Measurements from ENCODE around the gene ZC3H4. TPM values are rescaled to one million over a fixed set of nuclear protein-coding genes. Genes with fewer than 3 reads are reported as not detected.
"Not testable (repeated sequence)": the region's sequence is repeated elsewhere in the genome, so short reads cannot be mapped to it uniquely, and the experiment has no call there.

ZC3H4 gene
- total RNA-seq, 2 donors from 2014 or later: 21.9 to 26.0 TPM

DNA sequence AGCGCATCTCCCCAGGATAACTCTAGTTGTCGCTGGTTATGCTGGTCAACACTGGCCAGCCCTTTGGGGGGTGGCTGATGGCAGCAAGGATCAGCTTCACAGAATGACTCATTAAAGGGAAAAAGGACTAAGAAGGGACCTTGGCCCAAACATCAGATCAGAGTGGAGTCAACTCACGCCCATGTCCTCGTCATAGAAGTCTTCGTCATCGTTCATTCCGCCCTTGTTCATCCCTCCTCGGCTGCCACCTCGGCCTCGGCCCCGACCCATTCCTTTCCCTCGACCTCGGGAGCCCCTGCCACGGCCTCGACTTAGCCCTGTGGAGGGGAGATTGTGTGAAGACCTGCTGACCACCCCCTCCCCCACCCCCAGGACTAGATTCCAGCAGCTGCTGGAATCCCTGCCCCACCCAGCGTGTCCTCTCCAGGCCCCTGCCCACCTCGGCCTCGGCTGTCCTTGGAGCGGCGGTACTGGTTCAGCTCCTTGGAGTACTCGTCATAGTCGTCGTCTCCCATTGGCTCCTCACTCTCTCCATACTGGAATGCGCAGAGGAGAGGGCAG lies 28.6 kb downstream of the ZC3H4 start:
- Histone ChIP-seq H3K4me1 (ENCODE audit: control insufficient read depth in 1 of 2, low read depth in 2 of 2) (no peaks in the 10 kb centered on the region), H3K9me3 (no peaks in the 10 kb centered on the region), H3K36me3 (peaks cover 57% of the 10 kb centered on the region), H3K4me3 (no peak overlapping the region), H3K27ac (no peak overlapping the region), H3K27me3 (replicated peaks; ENCODE audit: insufficient read depth) (no peaks in the 10 kb centered on the region)
- DNase-seq (ENCODE audit: low spot score) (no peak), ATAC-seq (ENCODE audit: insufficient number of reproducible peaks, low FRiP score, low read depth) (no peak)
- TF ChIP-seq CTCF (IDR thresholded peaks at IDR 0.05): no peak

DNA sequence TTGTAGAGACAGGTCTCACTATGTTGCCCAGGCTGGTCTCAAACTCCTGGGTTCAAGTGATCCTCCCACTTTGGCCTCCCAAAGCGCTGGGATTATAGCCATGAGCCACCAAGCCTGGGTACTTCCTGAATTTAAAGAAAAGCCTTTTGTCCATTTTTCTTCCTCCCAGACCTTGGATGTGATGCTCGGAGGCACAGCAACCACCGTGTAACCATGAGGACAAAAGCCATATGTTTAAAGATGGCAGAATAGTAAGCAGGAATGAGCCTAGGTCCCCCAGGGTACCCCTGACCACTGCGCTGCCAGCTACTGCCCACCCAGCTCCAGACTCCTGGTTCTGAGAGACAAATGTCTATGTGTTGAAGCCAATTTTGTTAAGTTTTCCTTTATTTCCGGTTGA lies 31.1 kb downstream of the ZC3H4 start:
- ATAC-seq (ENCODE audit: insufficient number of reproducible peaks, low FRiP score, low read depth): no peak
- Histone ChIP-seq H3K4me3 (no peak overlapping the region), H3K36me3 (peaks cover 55% of the 10 kb centered on the region), H3K27ac (no peak overlapping the region), H3K9me3 (no peaks in the 10 kb centered on the region), H3K27me3 (replicated peaks; ENCODE audit: insufficient read depth) (no peaks in the 10 kb centered on the region), H3K4me1 (ENCODE audit: control insufficient read depth in 1 of 2, low read depth in 2 of 2) (peaks cover 3 to 5% of the 10 kb centered on the region in 2 donors)
- no peak for DNase-seq (ENCODE audit: low spot score)
- TF ChIP-seq CTCF (IDR thresholded peaks at IDR 0.05): no peak

DNA sequence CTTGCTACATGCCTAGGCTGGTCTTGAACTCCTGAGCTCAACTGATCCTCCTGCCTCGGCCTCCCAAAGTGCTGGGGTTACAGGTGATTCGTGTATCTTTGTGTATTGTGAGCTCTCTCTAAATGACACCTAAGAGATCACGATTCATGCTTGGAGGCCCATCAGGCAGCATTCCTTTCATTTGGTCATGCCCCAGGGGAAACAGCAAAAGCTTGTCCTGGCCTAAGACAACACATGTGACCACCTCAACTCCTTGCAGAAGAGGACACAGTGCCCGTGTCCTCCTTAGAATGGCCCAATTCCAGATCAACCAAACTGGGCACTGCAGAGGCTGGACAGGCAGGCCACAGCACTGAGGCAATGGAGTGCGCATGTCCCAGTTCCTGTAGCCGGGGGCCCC lies 32.5 kb downstream of the ZC3H4 start:
- H3K4me1 ChIP-seq (ENCODE audit: control insufficient read depth in 1 of 2, low read depth in 2 of 2): peaks cover 3 to 5% of the 10 kb centered on the region in 2 donors
- no peak for TF ChIP-seq CTCF (IDR thresholded peaks at IDR 0.05)
- no peaks in the 10 kb centered on the region for H3K9me3 ChIP-seq
- no peaks in the 10 kb centered on the region for H3K27me3 ChIP-seq (replicated peaks; ENCODE audit: insufficient read depth)
- peak overlapping the region; percentile 74 to 80 for H3K27ac ChIP-seq
- no peak for ATAC-seq (ENCODE audit: insufficient number of reproducible peaks, low FRiP score, low read depth)
- peaks cover 50% of the 10 kb centered on the region for H3K36me3 ChIP-seq
- H3K4me3 ChIP-seq: no peak overlapping the region
- no peak for DNase-seq (ENCODE audit: low spot score)

- H3K27me3 ChIP-seq (replicated peaks; ENCODE audit: insufficient read depth): not testable (repeated sequence)
- H3K36me3 ChIP-seq: peaks cover 26% of the 10 kb centered on the region
Measured at GRCh38 chr19:47078351-47078750, 35.2 kb downstream of the ZC3H4 start.

GRCh38 chr19:47075941-47076340 lies 37.6 kb downstream of the ZC3H4 start:
- Histone ChIP-seq H3K27ac (no peak overlapping the region), H3K4me3 (no peak overlapping the region), H3K27me3 (replicated peaks; ENCODE audit: insufficient read depth) (no peaks in the 10 kb centered on the region), H3K4me1 (ENCODE audit: control insufficient read depth in 1 of 2, low read depth in 2 of 2) (peaks cover 3 to 5% of the 10 kb centered on the region in 2 donors), H3K36me3 (peaks cover 32% of the 10 kb centered on the region), H3K9me3 (no peaks in the 10 kb centered on the region)
- DNase-seq (ENCODE audit: low spot score) (no peak), ATAC-seq (ENCODE audit: insufficient number of reproducible peaks, low FRiP score, low read depth) (no peak)
- no peak for TF ChIP-seq CTCF (IDR thresholded peaks at IDR 0.05)

More at GRCh38 chr19:47078351-47078750, 35.2 kb downstream of the ZC3H4 start:
- DNase-seq (ENCODE audit: low spot score); H3K4me3 ChIP-seq; ATAC-seq (ENCODE audit: insufficient number of reproducible peaks, low FRiP score, low read depth); H3K4me1 ChIP-seq (ENCODE audit: control insufficient read depth in 1 of 2, low read depth in 2 of 2); H3K27ac ChIP-seq; H3K9me3 ChIP-seq: not testable (repeated sequence)

All from thoracic aorta (tissue), 2 donors.